NK-92 (cell line): Measurements from ENCODE around the gene PDE7B.

Experiments
- DNase-seq: peaks from one replicate; lab custom pipeline; 2025; ENCODE audit not compliant: unreplicated experiment; lab: John Stamatoyannopoulos, UW

The PDE7B gene

GRCh38 chr6:136226027-136226673 is 374.6 kb downstream of the PDE7B start:
- no peak for DNase-seq

- no peak for DNase-seq
These were observed 375.3 kb downstream of the PDE7B start for GRCh38 chr6:136226674-136227377.

- no peak for DNase-seq
These were observed 377.3 kb downstream of the PDE7B start for GRCh38 chr6:136228814-136229213.

- DNase-seq = no peak
These were observed 378.8 kb downstream of the PDE7B start for GRCh38 chr6:136230219-136230853.

- no peak for DNase-seq
These were observed 381.2 kb downstream of the PDE7B start for GRCh38 chr6:136232701-136233100.

- no peak for DNase-seq
These were observed 383.7 kb downstream of the PDE7B start for GRCh38 chr6:136235233-136235564.

- no peak for DNase-seq
These were observed 385.2 kb downstream of the PDE7B start for GRCh38 chr6:136236466-136237293.

GRCh38 chr6:136244061-136244616 is 392.6 kb downstream of the PDE7B start:
- no peak for DNase-seq
